ENCODE data around the gene SOX6.

The SOX6 gene

GRCh38 chr11:15965562-15966250 is 390.6 kb downstream of the SOX6 start:
- no peak for TF ChIP-seq CTCF (IDR thresholded peaks at IDR 0.05; ENCODE audit: low read depth, low read length, missing control alignments)
- H3K4me3 ChIP-seq (ENCODE audit: low read depth, low read length), result no peak overlapping the region
- no peak for DNase-seq (ENCODE audit: low read depth)
- in situ Hi-C loops (cut with HindIII; ENCODE audit: low sequenced_read_pairs), result no loop called here

- no peak overlapping the region for H3K4me3 ChIP-seq (ENCODE audit: low read depth, low read length)
- DNase-seq (ENCODE audit: low read depth), result no peak
- TF ChIP-seq CTCF (IDR thresholded peaks at IDR 0.05; ENCODE audit: low read depth, low read length, missing control alignments), result no peak
- in situ Hi-C loops (cut with HindIII; ENCODE audit: low sequenced_read_pairs), result no loop called here
These were observed 393.1 kb downstream of the SOX6 start for GRCh38 chr11:15963266-15963665.

- no peak for DNase-seq (ENCODE audit: low read depth)
- TF ChIP-seq CTCF (IDR thresholded peaks at IDR 0.05; ENCODE audit: low read depth, low read length, missing control alignments), result no peak
- no peak overlapping the region for H3K4me3 ChIP-seq (ENCODE audit: low read depth, low read length)
- in situ Hi-C loops (cut with HindIII; ENCODE audit: low sequenced_read_pairs), result no loop called here
These were observed 397.4 kb downstream of the SOX6 start for GRCh38 chr11:15958910-15959309.

GRCh38 chr11:15957234-15957633 is 399.1 kb downstream of the SOX6 start:
- in situ Hi-C loops (cut with HindIII; ENCODE audit: low sequenced_read_pairs), result no loop called here
- no peak for DNase-seq (ENCODE audit: low read depth)
- no peak for TF ChIP-seq CTCF (IDR thresholded peaks at IDR 0.05; ENCODE audit: low read depth, low read length, missing control alignments)
- H3K4me3 ChIP-seq (ENCODE audit: low read depth, low read length), result no peak overlapping the region

GRCh38 chr11:15956302-15956701 is 400.0 kb downstream of the SOX6 start:
- H3K4me3 ChIP-seq (ENCODE audit: low read depth, low read length), result no peak overlapping the region
- TF ChIP-seq CTCF (IDR thresholded peaks at IDR 0.05; ENCODE audit: low read depth, low read length, missing control alignments), result no peak
- in situ Hi-C loops (cut with HindIII; ENCODE audit: low sequenced_read_pairs), result no loop called here
- no peak for DNase-seq (ENCODE audit: low read depth)

GRCh38 chr11:15955595-15955994 is 400.8 kb downstream of the SOX6 start:
- DNase-seq (ENCODE audit: low read depth), result no peak
- no peak for TF ChIP-seq CTCF (IDR thresholded peaks at IDR 0.05; ENCODE audit: low read depth, low read length, missing control alignments)
- no peak overlapping the region for H3K4me3 ChIP-seq (ENCODE audit: low read depth, low read length)
- in situ Hi-C loops (cut with HindIII; ENCODE audit: low sequenced_read_pairs), result no loop called here
